RWPE1 (cell line): ENCODE results near the gene OAF.

Experiments used
- CTCF ChIA-PET: fragments of 350-600 bp; sonication (Branson Sonifier 250); formaldehyde crosslinking; extraction: SDS; loops from one replicate; lab custom pipeline; 2021; lab: Yijun Ruan, JAX
- POLR2A ChIA-PET: fragments of 400-600 bp; formaldehyde crosslinking; extraction: SDS; loops from one replicate; lab custom pipeline; 2020; ENCODE audit warnings: antibody characterized with exemption; ENCODE audit not compliant: low non-redundant PET; lab: Yijun Ruan, JAX
- DNase-seq: peaks from one replicate; pipeline ENCODE4 v3.0.0; 2012; ENCODE audit warnings: low spot score
- H3K27ac ChIP-seq: fragments of 450-650 bp; 2 replicates; pipeline ENCODE4 v1.5.1; 2017
- CTCF ChIP-seq: fragments of 450-650 bp; conservative IDR thresholded peaks from 2 replicates; pipeline ENCODE4 v1.5.1; 2017; ENCODE audit warnings: low read depth, mild to moderate bottlenecking

Gene OAF

GRCh38 chr11:120170741-120171261 is 40.0 kb upstream of the OAF start:
- POLR2A ChIA-PET, result no interaction called here
- no peak for DNase-seq
- CTCF ChIA-PET, result interaction anchor here (0.8 to 1.2 kb wide), 2 partner anchors 33 to 131 kb away, joined by 4 read pairs; no protein-coding TSS in a partner anchor
- no peak overlapping the region for H3K27ac ChIP-seq
- TF ChIP-seq CTCF, result no peak

GRCh38 chr11:120172054-120172911 is 38.5 kb upstream of the OAF start:
- no peak overlapping the region for H3K27ac ChIP-seq
- POLR2A ChIA-PET, result no interaction called here
- peak; percentile 73 for DNase-seq
- CTCF ChIA-PET, result interaction anchor here (0.7 to 1.8 kb wide), 6 partner anchors 35 to 830 kb away, joined by 3 to 7 read pairs (median 4); partner anchors contain the start of gene TRIM29
- peak; percentile 64 for TF ChIP-seq CTCF

GRCh38 chr11:120173019-120173705 is 37.7 kb upstream of the OAF start:
- H3K27ac ChIP-seq, result no peak overlapping the region
- DNase-seq, result no peak
- ChIA-PET CTCF (interaction anchor here (0.9 to 1.8 kb wide), 4 partner anchors 35 to 127 kb away, joined by 3 to 7 read pairs (median 4); partner anchors contain the start of gene TRIM29), POLR2A (no interaction called here)
- TF ChIP-seq CTCF, result no peak

DNA sequence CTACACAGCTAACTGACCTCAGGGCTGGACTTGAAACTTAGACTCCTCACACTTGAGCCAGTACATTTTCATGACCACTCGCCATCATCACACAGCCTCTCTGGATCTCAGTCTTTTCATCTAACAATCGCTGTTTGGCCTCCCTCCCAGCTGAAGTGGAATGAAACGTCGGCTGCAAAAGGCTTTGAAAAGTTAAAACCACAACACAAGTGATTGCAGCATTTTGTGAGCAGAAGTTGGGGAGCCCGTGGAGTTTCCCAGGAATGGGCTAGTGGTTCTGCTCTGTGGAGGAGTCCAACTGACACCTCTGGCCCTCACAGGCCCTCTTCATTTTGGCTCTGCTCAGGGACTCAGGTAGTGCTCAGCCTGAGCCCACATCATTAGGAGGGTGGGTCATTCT is 37.0 kb upstream of the OAF start:
- DNase-seq, result no peak
- H3K27ac ChIP-seq, result no peak overlapping the region
- ChIA-PET CTCF (interaction anchor here (0.6 to 1.4 kb wide), 3 partner anchors 55 to 1417 kb away, joined by 3 to 4 read pairs (median 3); no protein-coding TSS in a partner anchor), POLR2A (no interaction called here)
- TF ChIP-seq CTCF, result no peak

- no peak for TF ChIP-seq CTCF
- CTCF ChIA-PET, result interaction anchor here (0.6 to 1.4 kb wide), 2 partner anchors 53 to 54 kb away, joined by 3 read pairs; no protein-coding TSS in a partner anchor
- H3K27ac ChIP-seq, result no peak overlapping the region
- POLR2A ChIA-PET, result no interaction called here
- no peak for DNase-seq
These were observed 36.0 kb upstream of the OAF start for GRCh38 chr11:120174866-120175265.

GRCh38 chr11:120178561-120179056 is 32.2 kb upstream of the OAF start:
- no peak for DNase-seq
- ChIA-PET CTCF (interaction anchor here (1.1 kb wide), 1 partner anchor 57 kb away, joined by 3 read pairs; no protein-coding TSS in a partner anchor), POLR2A (no interaction called here)
- TF ChIP-seq CTCF, result no peak
- H3K27ac ChIP-seq, result no peak overlapping the region
